Mesenteric fat pad (tissue), 1 donor: Measurements from ENCODE around the gene ARPIN. TPM values are rescaled to one million over a fixed set of nuclear protein-coding genes. Genes with fewer than 3 reads are reported as not detected.
"Not testable (repeated sequence)": the region's sequence is repeated elsewhere in the genome, so short reads cannot be mapped to it uniquely, and the experiment has no call there.

Experiments used
- DNase-seq: peaks from one replicate; pipeline ENCODE4 v3.0.0-alpha.2; 2020; ENCODE audit warnings: low spot score
- total RNA-seq: library from RNA; stranded (reverse); fragmentation: NEBNext Ultra II Directional; extraction: Animal tissue kit (Norgen Biotek cat#: 25700); gene quantifications from one replicate; pipeline ENCODE4 v1.2.1, GENCODE V29; 2021
- donor health status: DM: yes; HTN: yes; CAD: no.

The ARPIN gene
- total RNA-seq, 1 donor from 2014 or later = 17.7 TPM

GRCh38 chr15:89910891-89911626 lies 1.7 kb downstream of the ARPIN start:
- DNase-seq = peak; percentile 35

- DNase-seq = peak; percentile 35
Observed at GRCh38 chr15:89909611-89910010, 3.1 kb downstream of the ARPIN start.

GRCh38 chr15:89908226-89908625 lies 4.5 kb downstream of the ARPIN start:
- DNase-seq = peak; percentile 62

- no peak for DNase-seq
Observed at GRCh38 chr15:89907289-89907688, 5.5 kb downstream of the ARPIN start.

GRCh38 chr15:89905846-89906378 lies 6.8 kb downstream of the ARPIN start:
- no peak for DNase-seq

- peak; percentile 89 for DNase-seq
Observed at GRCh38 chr15:89904519-89904918, 8.2 kb downstream of the ARPIN start.

GRCh38 chr15:89903858-89904130 lies 9.0 kb downstream of the ARPIN start:
- DNase-seq = no peak

GRCh38 chr15:89903015-89903857 lies 9.5 kb downstream of the ARPIN start:
- DNase-seq = peak; percentile 82

- DNase-seq = peak; percentile 37
Observed at GRCh38 chr15:89900849-89901248, 11.9 kb downstream of the ARPIN start.

GRCh38 chr15:89899951-89900567 lies 12.7 kb downstream of the ARPIN start:
- no peak for DNase-seq

- DNase-seq = peak; percentile 77
Observed at GRCh38 chr15:89899295-89899945, 13.3 kb downstream of the ARPIN start.

GRCh38 chr15:89898614-89899294 lies 14.0 kb downstream of the ARPIN start:
- DNase-seq = no peak

GRCh38 chr15:89898146-89898545 lies 14.6 kb downstream of the ARPIN start:
- no peak for DNase-seq

- DNase-seq = peak; percentile 96
Observed at GRCh38 chr15:89893696-89894447, 18.9 kb downstream of the ARPIN start, which contains the start of gene AP3S2. AP3S2 (minus strand) TSS chr15:89893994; CDS start chr15:89893949, 45 bp downstream.

GRCh38 chr15:89893027-89893426 lies 19.7 kb downstream of the ARPIN start:
- DNase-seq = no peak

- no peak for DNase-seq
Observed at GRCh38 chr15:89888214-89888804, 24.4 kb downstream of the ARPIN start.

- DNase-seq = no peak
Observed at GRCh38 chr15:89885611-89886010, 27.1 kb downstream of the ARPIN start.

- DNase-seq = not testable (repeated sequence)
Observed at GRCh38 chr15:89885179-89885578, 27.6 kb downstream of the ARPIN start.

- DNase-seq = no peak
Observed at GRCh38 chr15:89883518-89883917, 29.2 kb downstream of the ARPIN start.

- DNase-seq = no peak
Observed at GRCh38 chr15:89880727-89881126, 32.0 kb downstream of the ARPIN start.
